ENCODE data around the gene PFN3.

DNA sequence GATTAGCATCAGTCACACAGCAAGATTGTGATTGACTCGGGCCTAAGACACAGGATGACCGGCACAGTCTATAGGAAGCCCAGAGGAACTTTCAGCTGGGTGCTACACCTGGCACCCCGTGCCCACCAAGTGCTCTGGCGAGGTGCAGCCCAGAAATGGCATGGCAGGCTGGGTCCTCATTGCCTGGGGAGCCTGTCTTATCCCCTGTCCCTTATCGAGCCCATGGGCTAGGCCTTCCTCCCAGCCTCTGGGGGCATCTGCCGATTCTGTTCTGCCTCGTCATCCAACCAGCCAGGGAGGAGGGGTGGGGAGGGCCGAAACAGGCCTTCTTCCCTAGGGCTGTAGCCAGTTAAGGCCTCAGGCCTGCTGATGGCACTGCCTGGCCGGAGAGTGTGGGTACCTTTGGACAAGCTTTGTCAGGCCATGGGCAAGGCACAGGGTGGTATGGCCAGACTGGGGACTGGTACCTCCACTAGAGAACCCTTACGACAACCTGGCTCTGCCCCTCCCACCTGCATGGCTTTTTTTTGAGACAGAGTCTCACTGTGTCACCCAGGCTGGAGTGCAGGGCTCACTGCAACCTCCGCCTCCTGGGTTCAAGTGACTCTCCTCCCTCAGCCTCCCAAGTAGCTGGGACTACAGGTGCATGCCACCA lies 27.6 kb upstream of the PFN3 start:
- TF ChIP-seq, protein P1, sequence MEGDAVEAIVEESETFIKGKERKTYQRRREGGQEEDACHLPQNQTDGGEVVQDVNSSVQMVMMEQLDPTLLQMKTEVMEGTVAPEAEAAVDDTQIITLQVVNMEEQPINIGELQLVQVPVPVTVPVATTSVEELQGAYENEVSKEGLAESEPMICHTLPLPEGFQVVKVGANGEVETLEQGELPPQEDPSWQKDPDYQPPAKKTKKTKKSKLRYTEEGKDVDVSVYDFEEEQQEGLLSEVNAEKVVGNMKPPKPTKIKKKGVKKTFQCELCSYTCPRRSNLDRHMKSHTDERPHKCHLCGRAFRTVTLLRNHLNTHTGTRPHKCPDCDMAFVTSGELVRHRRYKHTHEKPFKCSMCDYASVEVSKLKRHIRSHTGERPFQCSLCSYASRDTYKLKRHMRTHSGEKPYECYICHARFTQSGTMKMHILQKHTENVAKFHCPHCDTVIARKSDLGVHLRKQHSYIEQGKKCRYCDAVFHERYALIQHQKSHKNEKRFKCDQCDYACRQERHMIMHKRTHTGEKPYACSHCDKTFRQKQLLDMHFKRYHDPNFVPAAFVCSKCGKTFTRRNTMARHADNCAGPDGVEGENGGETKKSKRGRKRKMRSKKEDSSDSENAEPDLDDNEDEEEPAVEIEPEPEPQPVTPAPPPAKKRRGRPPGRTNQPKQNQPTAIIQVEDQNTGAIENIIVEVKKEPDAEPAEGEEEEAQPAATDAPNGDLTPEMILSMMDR (IDR thresholded peaks at IDR 0.05 in 8 of 11, conservative IDR thresholded peaks at IDR 0.05 in 3 of 11) = peak in 1 of 11 experiments; percentile 8
- TF ChIP-seq POLR2A (IDR thresholded peaks at IDR 0.05) (no peak), POLR2AphosphoS5 (IDR thresholded peaks at IDR 0.05) (peak; percentile 24 to 67 (median 56))

Data from spleen (tissue), 7 donors.